ENCODE measurements around the gene UTY. TPM values are rescaled to one million over a fixed set of nuclear protein-coding genes. Genes with fewer than 3 reads are reported as not detected.

The UTY gene
- total RNA-seq, 1 experiment from 2014 or later, result not detected

- DNase-seq (no peak), ATAC-seq (no peak)
- no peaks in the 10 kb centered on the region for H3F3A ChIP-seq (ENCODE audit: low read length, unreplicated experiment)
- BruUV-seq (replicated peaks), result no TSS peak
- no peaks in the 10 kb centered on the region for H4K20me1 ChIP-seq (ENCODE audit: low read length)
- H3K79me2 ChIP-seq (ENCODE audit: low read length), result no peaks in the 10 kb centered on the region
- ChIA-PET POLR2A (ENCODE audit: unreplicated experiment) (no interaction called here), CTCF (no interaction called here)
- TF ChIP-seq CTCF (conservative IDR thresholded peaks at IDR 0.05; ENCODE audit: low read depth, low read length) (no peak), EZH2 (IDR thresholded peaks at IDR 0.05; ENCODE audit: low read length, unreplicated experiment) (no peak), EZH2phosphoT487 (IDR thresholded peaks at IDR 0.05; ENCODE audit: borderline replicate concordance, low read length) (no peak)
- H3K27ac ChIP-seq (ENCODE audit: low read length), result no peak overlapping the region
- intact Hi-C loops (cut with micrococcal nuclease), result no loop called here
- H2AFZ ChIP-seq (ENCODE audit: low read length), result no peak overlapping the region
- H3K36me3 ChIP-seq (ENCODE audit: low read depth, low read length), result no peaks in the 10 kb centered on the region
- H3K4me2 ChIP-seq (ENCODE audit: low read length), result no peak overlapping the region
- no peaks in the 10 kb centered on the region for H3K27me3 ChIP-seq (ENCODE audit: low read length)
- H3K4me3 ChIP-seq (ENCODE audit: low read length), result no peak overlapping the region
- H3K9me2 ChIP-seq (replicated peaks; ENCODE audit: low read length), result no peaks in the 10 kb centered on the region
- no peaks in the 10 kb centered on the region for H3K4me1 ChIP-seq (ENCODE audit: insufficient read depth, low read length)
- H3K9ac ChIP-seq (ENCODE audit: low read length), result no peak overlapping the region
- no peaks in the 10 kb centered on the region for H3K9me3 ChIP-seq (ENCODE audit: low read length)
These were observed 146.0 kb downstream of the UTY start for GRCh38 chrY:13333791-13334190.

DNA sequence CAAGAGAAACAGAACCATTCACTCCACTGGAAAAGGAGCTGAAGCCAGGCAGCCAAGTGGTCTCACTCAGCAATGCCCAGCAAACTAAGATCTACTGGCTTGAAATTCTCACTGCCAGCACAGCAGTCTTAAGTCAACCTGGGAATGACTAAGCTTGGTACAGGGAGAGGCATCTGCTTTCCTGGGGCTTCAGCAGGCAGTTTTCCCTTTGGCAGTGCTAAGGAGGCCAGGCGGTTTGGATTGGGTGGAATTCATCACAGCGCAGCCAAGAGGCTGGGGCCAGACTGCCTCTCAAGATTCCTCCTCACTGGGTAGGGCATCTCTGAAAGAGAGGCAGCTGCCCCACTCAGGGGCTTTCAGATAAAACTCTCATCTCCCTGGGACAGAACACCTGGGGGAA, 149.2 kb downstream of the UTY start:
- H3K9ac ChIP-seq (ENCODE audit: low read length), result no peak overlapping the region
- no peaks in the 10 kb centered on the region for H3K79me2 ChIP-seq (ENCODE audit: low read length)
- no peaks in the 10 kb centered on the region for H3K9me3 ChIP-seq (ENCODE audit: low read length)
- CTCF ChIA-PET, result no interaction called here
- H2AFZ ChIP-seq (ENCODE audit: low read length), result no peak overlapping the region
- H3K36me3 ChIP-seq (ENCODE audit: low read depth, low read length), result no peaks in the 10 kb centered on the region
- BruUV-seq (replicated peaks), result no TSS peak
- DNase-seq (no peak), ATAC-seq (no peak)
- no peak overlapping the region for H3K4me3 ChIP-seq (ENCODE audit: low read length)
- H3K27ac ChIP-seq (ENCODE audit: low read length), result no peak overlapping the region
- no peak for TF ChIP-seq EZH2phosphoT487 (IDR thresholded peaks at IDR 0.05; ENCODE audit: borderline replicate concordance, low read length)
- TF ChIP-seq EZH2 (IDR thresholded peaks at IDR 0.05; ENCODE audit: low read length, unreplicated experiment), result no peak
- TF ChIP-seq CTCF (conservative IDR thresholded peaks at IDR 0.05; ENCODE audit: low read depth, low read length), result no peak
- no peaks in the 10 kb centered on the region for H3K4me1 ChIP-seq (ENCODE audit: insufficient read depth, low read length)
- H4K20me1 ChIP-seq (ENCODE audit: low read length), result no peaks in the 10 kb centered on the region
- no peaks in the 10 kb centered on the region for H3K9me2 ChIP-seq (replicated peaks; ENCODE audit: low read length)
- no peaks in the 10 kb centered on the region for H3K27me3 ChIP-seq (ENCODE audit: low read length)
- POLR2A ChIA-PET (ENCODE audit: unreplicated experiment), result no interaction called here
- no peak overlapping the region for H3K4me2 ChIP-seq (ENCODE audit: low read length)
- H3F3A ChIP-seq (ENCODE audit: low read length, unreplicated experiment), result no peaks in the 10 kb centered on the region
- intact Hi-C loops (cut with micrococcal nuclease), result no loop called here

DNA sequence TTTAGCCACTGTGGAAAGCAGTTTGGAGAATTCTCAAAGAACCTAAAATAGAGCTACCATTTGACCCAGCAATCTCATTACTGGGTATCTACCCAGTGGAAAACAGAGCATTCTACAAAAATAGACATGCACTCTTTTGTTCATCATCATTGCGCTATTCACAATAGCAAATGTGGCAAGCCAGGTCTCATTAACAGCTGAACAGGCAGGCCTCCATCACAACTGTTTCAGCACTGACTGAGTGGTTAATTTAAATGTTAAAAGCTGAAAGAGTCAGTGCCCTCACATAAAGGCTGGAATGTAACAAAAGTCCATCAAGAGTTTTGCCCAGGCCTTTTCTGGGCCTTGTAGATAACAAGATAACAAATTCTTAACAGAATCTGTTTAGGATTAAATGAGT, 166.9 kb downstream of the UTY start:
- Histone ChIP-seq H3F3A (ENCODE audit: low read length, unreplicated experiment) (no peaks in the 10 kb centered on the region), H3K27me3 (ENCODE audit: low read length) (no peaks in the 10 kb centered on the region), H3K9me3 (ENCODE audit: low read length) (no peaks in the 10 kb centered on the region), H3K9me2 (replicated peaks; ENCODE audit: low read length) (no peaks in the 10 kb centered on the region), H2AFZ (ENCODE audit: low read length) (no peak overlapping the region), H3K36me3 (ENCODE audit: low read depth, low read length) (no peaks in the 10 kb centered on the region), H3K4me1 (ENCODE audit: insufficient read depth, low read length) (no peaks in the 10 kb centered on the region), H3K27ac (ENCODE audit: low read length) (no peak overlapping the region), H3K79me2 (ENCODE audit: low read length) (no peaks in the 10 kb centered on the region), H4K20me1 (ENCODE audit: low read length) (no peaks in the 10 kb centered on the region), H3K4me2 (ENCODE audit: low read length) (no peak overlapping the region), H3K9ac (ENCODE audit: low read length) (no peak overlapping the region), H3K4me3 (ENCODE audit: low read length) (no peak overlapping the region)
- POLR2A ChIA-PET (ENCODE audit: unreplicated experiment), result no interaction called here
- DNase-seq (no peak), ATAC-seq (no peak)
- BruUV-seq (replicated peaks), result no TSS peak
- CTCF ChIA-PET, result no interaction called here
- TF ChIP-seq CTCF (conservative IDR thresholded peaks at IDR 0.05; ENCODE audit: low read depth, low read length), result no peak
- TF ChIP-seq EZH2phosphoT487 (IDR thresholded peaks at IDR 0.05; ENCODE audit: borderline replicate concordance, low read length), result no peak
- no peak for TF ChIP-seq EZH2 (IDR thresholded peaks at IDR 0.05; ENCODE audit: low read length, unreplicated experiment)
- intact Hi-C loops (cut with micrococcal nuclease), result no loop called here

All from PC-3 (cell line).